WTC11 (cell line): ENCODE measurements around the gene SIAE. TPM values are rescaled to one million over a fixed set of nuclear protein-coding genes. Genes with fewer than 3 reads are reported as not detected.

Source experiments
- ATAC-seq: fragments of 200-7000 bp; cut with Tn5 transposase; 2 replicates; pipeline ENCODE4 v1.10.0; 2021; ENCODE audit warnings: mild to moderate bottlenecking, moderate library complexity
- CTCF ChIA-PET: fragments of 300-600 bp; sonication (Branson Sonifier 250); formaldehyde crosslinking; loops from one replicate; lab custom pipeline; 2021; ENCODE audit warnings: antibody characterized with exemption; lab: Charles Lee
- POLR2A ChIA-PET: fragments of 350-600 bp; sonication (Branson Sonifier 250); formaldehyde crosslinking; loops from one replicate; lab custom pipeline; 2021; ENCODE audit warnings: antibody characterized with exemption; lab: Charles Lee
- DNase-seq: peaks from one replicate; pipeline ENCODE4 v3.0.0; 2021; ENCODE audit warnings: low spot score
- H3K27ac Mint-ChIP-seq: 2 replicates; pipeline ENCODE4 v1.8.0; 2021; ENCODE audit warnings: mixed read lengths
- H3K27me3 Mint-ChIP-seq: 2 replicates; pipeline ENCODE4 v1.8.0; 2021; ENCODE audit warnings: low read depth, mild to moderate bottlenecking, moderate library complexity, mixed read lengths
- H3K36me3 Mint-ChIP-seq: 2 replicates; pipeline ENCODE4 v1.8.0; 2021; ENCODE audit warnings: mixed read lengths
- H3K4me1 Mint-ChIP-seq: 2 replicates; pipeline ENCODE4 v1.8.0; 2022; ENCODE audit warnings: mixed read lengths
- H3K4me3 Mint-ChIP-seq: 2 replicates; pipeline ENCODE4 v1.8.0; 2021; ENCODE audit warnings: mild to moderate bottlenecking, moderate library complexity, mixed read lengths
- H3K9me3 Mint-ChIP-seq: 2 replicates; pipeline ENCODE4 v1.8.0; 2021; ENCODE audit warnings: mixed read lengths
- CBFB ChIP-seq: sonication (generic); formaldehyde crosslinking; IDR thresholded peaks from 2 replicates; pipeline ENCODE4 v1.8.1; 2022; ENCODE audit warnings: mild to moderate bottlenecking, low read depth, missing genetic modification reagents
- CREB1 ChIP-seq: sonication (generic); formaldehyde crosslinking; IDR thresholded peaks from 2 replicates; pipeline ENCODE4 v1.8.0; 2023; ENCODE audit warnings: mild to moderate bottlenecking, missing genetic modification reagents
- FOXK1 ChIP-seq: sonication (generic); formaldehyde crosslinking; IDR thresholded peaks from 2 replicates; pipeline ENCODE4 v1.8.0; 2022; ENCODE audit warnings: mild to moderate bottlenecking, moderate library complexity, missing genetic modification reagents
- IRF2 ChIP-seq: sonication (generic); formaldehyde crosslinking; IDR thresholded peaks from 2 replicates; pipeline ENCODE4 v1.8.0; 2022; ENCODE audit warnings: low read depth, missing genetic modification reagents, borderline replicate concordance
- JAZF1 ChIP-seq: fragments of 250-450 bp; sonication (Bioruptor Pico); IDR thresholded peaks from 2 replicates; pipeline ENCODE4 v1.9.0; 2021; ENCODE audit warnings: moderate library complexity, mild to moderate bottlenecking, inconsistent platforms
- JUN ChIP-seq: sonication (generic); formaldehyde crosslinking; IDR thresholded peaks from 2 replicates; pipeline ENCODE4 v1.8.0; 2023; ENCODE audit warnings: mild to moderate bottlenecking, missing genetic modification reagents
- KAT7 ChIP-seq: sonication (generic); formaldehyde crosslinking; IDR thresholded peaks from 2 replicates; pipeline ENCODE4 v1.8.1; 2023; ENCODE audit warnings: missing genetic modification reagents, mild to moderate bottlenecking, borderline replicate concordance
- MXD4 ChIP-seq: fragments of 250-450 bp; sonication (Bioruptor Pico); IDR thresholded peaks from 2 replicates; pipeline ENCODE4 v1.8.0; 2021; ENCODE audit warnings: mild to moderate bottlenecking, moderate library complexity, borderline replicate concordance
- RORB ChIP-seq: fragments of 250-450 bp; sonication (Bioruptor Pico); IDR thresholded peaks from 2 replicates; pipeline ENCODE4 v1.9.0; 2021; ENCODE audit warnings: mild to moderate bottlenecking
- SMAD3 ChIP-seq: sonication (generic); formaldehyde crosslinking; IDR thresholded peaks from 2 replicates; pipeline ENCODE4 v1.8.0; 2022; ENCODE audit warnings: missing genetic modification reagents, mild to moderate bottlenecking, borderline replicate concordance
- SMAD4 ChIP-seq: sonication (generic); formaldehyde crosslinking; IDR thresholded peaks from 2 replicates; pipeline ENCODE4 v1.8.0; 2022; ENCODE audit warnings: mild to moderate bottlenecking, missing genetic modification reagents
- SOX15 ChIP-seq: fragments of 250-450 bp; sonication (Bioruptor Pico); IDR thresholded peaks from 2 replicates; pipeline ENCODE4 v1.9.0; 2021; ENCODE audit warnings: mild to moderate bottlenecking
- TEAD4 ChIP-seq: sonication (generic); formaldehyde crosslinking; IDR thresholded peaks from 2 replicates; pipeline ENCODE4 v1.8.0; 2022; ENCODE audit warnings: mild to moderate bottlenecking, missing genetic modification reagents
- TP53 ChIP-seq: sonication (generic); formaldehyde crosslinking; IDR thresholded peaks from 2 replicates; pipeline ENCODE4 v1.8.1; 2023; ENCODE audit warnings: mild to moderate bottlenecking, missing genetic modification reagents
- ZNF232 ChIP-seq: sonication (generic); formaldehyde crosslinking; IDR thresholded peaks from 2 replicates; pipeline ENCODE4 v1.8.0; 2022; ENCODE audit warnings: mild to moderate bottlenecking, missing genetic modification reagents
- ZNF423 ChIP-seq: fragments of 250-450 bp; sonication (Bioruptor Pico); IDR thresholded peaks from 2 replicates; pipeline ENCODE4 v2.1.2; 2022; ENCODE audit warnings: mild to moderate bottlenecking, moderate library complexity
- ZSCAN18 ChIP-seq: fragments of 250-450 bp; sonication (Bioruptor Pico); IDR thresholded peaks from 2 replicates; pipeline ENCODE4 v2.1.2; 2022; ENCODE audit warnings: mild to moderate bottlenecking, moderate library complexity
- total RNA-seq: library from RNA; stranded (reverse); gene quantifications from 3 replicates; pipeline ENCODE4 v1.2.3, GENCODE V29; 2021
- TF ChIP-seq, protein P1 (sequence below): fragments of 250-450 bp; sonication (Bioruptor Pico); conservative IDR thresholded peaks from 2 replicates; pipeline ENCODE4 v1.9.0; 2021; ENCODE audit warnings: mild to moderate bottlenecking
- TF ChIP-seq, protein P2 (sequence below): sonication (generic); formaldehyde crosslinking; IDR thresholded peaks from 2 replicates; pipeline ENCODE4 v1.8.1; 2022; ENCODE audit warnings: low read depth, mild to moderate bottlenecking, moderate library complexity, missing genetic modification reagents, borderline replicate concordance
- TF ChIP-seq, protein P3 (sequence below): fragments of 200-600 bp; IDR thresholded peaks from 2 replicates; pipeline ENCODE4 v1.8.0; 2022; ENCODE audit warnings: antibody characterized with exemption
- TF ChIP-seq, protein P4 (sequence below): sonication (generic); formaldehyde crosslinking; IDR thresholded peaks from 2 replicates; pipeline ENCODE4 v1.8.0; 2023; ENCODE audit warnings: missing genetic modification reagents, mild to moderate bottlenecking, borderline replicate concordance

SIAE gene
- total RNA-seq, 1 experiment from 2014 or later = 4.9 TPM

DNA sequence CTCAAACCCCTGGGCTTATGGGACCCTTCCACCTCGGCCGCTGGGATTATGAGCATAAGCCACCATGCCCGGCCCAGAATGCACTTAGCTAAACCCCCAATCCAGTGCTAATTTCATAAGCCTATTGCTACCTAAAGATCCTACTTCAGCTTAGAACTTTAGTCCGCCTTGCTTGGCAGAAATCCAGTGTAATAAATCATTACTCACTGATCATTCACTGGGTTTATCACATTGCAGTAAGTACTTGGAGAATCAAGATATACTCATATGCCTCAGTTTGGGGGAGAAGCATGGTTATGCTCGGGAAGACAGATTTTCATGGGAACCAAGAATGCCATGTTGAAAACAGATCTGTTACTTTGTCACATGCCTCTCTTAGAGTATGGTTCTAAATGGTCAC, 54.7 kb downstream of the SIAE start:
- Mint-ChIP-seq H3K27me3 (peaks cover 14% of the 10 kb centered on the region), H3K27ac (no peak overlapping the region)
- no peak for TF ChIP-seq CREB1 (CRISPR knock-in tag)
- TF ChIP-seq IRF2 (CRISPR knock-in tag) = no peak
- TF ChIP-seq ZNF423 (CRISPR knock-in tag) = no peak
- TF ChIP-seq JUN (CRISPR knock-in tag) = no peak
- TF ChIP-seq FOXK1 (CRISPR knock-in tag) = no peak
- TF ChIP-seq, protein P1, sequence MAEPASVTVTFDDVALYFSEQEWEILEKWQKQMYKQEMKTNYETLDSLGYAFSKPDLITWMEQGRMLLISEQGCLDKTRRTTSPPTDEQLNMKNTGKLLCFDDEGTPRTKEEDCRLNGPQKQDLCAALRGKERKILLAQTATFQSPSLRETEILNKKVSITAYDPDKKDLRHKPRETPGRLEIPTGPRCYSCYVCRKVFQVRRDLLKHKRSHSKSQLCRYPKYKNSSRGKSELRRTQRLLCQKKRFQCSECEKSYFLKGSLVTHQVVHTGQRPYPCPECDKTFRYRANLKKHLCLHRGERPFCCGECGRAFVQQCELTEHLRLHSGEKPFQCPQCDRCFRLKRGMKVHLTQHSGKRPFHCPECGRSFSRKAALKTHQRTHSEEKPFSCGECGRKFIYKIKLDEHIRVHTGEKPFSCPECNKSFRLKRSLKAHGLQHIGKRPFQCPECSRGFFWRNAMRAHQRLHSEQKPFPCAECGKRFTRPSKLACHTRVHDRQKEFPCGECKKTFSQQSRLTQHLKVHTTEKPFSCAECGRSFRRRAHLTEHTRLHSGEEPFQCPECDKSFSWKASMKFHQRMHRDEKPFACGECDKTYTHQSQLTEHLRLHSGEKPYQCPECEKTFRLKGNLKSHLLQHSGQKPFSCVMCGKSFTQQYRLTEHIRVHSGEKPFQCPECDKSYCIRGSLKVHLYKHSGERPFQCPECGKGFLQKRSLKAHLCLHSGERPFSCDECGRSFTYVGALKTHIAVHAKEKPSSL = no peak
- no peak for TF ChIP-seq SMAD3
- TF ChIP-seq CBFB (CRISPR knock-in tag) = no peak
- no peak for TF ChIP-seq TP53 (CRISPR knock-in tag)
- TF ChIP-seq, all 79 proteins: peak for 0
- Mint-ChIP-seq H3K9me3 (no peaks in the 10 kb centered on the region), H3K4me1 (peaks cover 9% of the 10 kb centered on the region), H3K4me3 (no peak overlapping the region), H3K36me3 (no peaks in the 10 kb centered on the region)
- ChIA-PET CTCF (interaction anchor here (1.4 kb wide), 1 partner anchor 82 kb away, joined by 3 read pairs; no protein-coding TSS in a partner anchor), POLR2A (no interaction called here)
- DNase-seq (no peak), ATAC-seq (no peak)

- H3K4me3 Mint-ChIP-seq = no peak overlapping the region
- DNase-seq = peak; percentile 12
- ChIA-PET POLR2A (no interaction called here), CTCF (interaction anchor here (0.5 kb wide), 1 partner anchor 28 kb away, joined by 3 read pairs; no protein-coding TSS in a partner anchor)
- H3K9me3 Mint-ChIP-seq = no peaks in the 10 kb centered on the region
- no peaks in the 10 kb centered on the region for H3K4me1 Mint-ChIP-seq
- H3K36me3 Mint-ChIP-seq = no peaks in the 10 kb centered on the region
- H3K27ac Mint-ChIP-seq = no peak overlapping the region
- ATAC-seq = peak; percentile 41
- no peaks in the 10 kb centered on the region; the same call in 1 of the 2 replicates for H3K27me3 Mint-ChIP-seq
- TF ChIP-seq MXD4 (CRISPR knock-in tag) (no peak), SMAD4 (no peak), TEAD4 (CRISPR knock-in tag) (no peak), CREB1 (CRISPR knock-in tag) (no peak), RORB (CRISPR knock-in tag) (no peak), ZSCAN18 (no peak), KAT7 (CRISPR knock-in tag) (no peak), JAZF1 (no peak), SOX15 (CRISPR knock-in tag) (no peak), ZNF232 (CRISPR knock-in tag) (no peak)
- TF ChIP-seq, protein P2, sequence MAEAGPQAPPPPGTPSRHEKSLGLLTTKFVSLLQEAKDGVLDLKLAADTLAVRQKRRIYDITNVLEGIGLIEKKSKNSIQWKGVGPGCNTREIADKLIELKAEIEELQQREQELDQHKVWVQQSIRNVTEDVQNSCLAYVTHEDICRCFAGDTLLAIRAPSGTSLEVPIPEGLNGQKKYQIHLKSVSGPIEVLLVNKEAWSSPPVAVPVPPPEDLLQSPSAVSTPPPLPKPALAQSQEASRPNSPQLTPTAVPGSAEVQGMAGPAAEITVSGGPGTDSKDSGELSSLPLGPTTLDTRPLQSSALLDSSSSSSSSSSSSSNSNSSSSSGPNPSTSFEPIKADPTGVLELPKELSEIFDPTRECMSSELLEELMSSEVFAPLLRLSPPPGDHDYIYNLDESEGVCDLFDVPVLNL (CRISPR knock-in tag) = no peak
- TF ChIP-seq, protein P1 = no peak
- TF ChIP-seq, protein P3, sequence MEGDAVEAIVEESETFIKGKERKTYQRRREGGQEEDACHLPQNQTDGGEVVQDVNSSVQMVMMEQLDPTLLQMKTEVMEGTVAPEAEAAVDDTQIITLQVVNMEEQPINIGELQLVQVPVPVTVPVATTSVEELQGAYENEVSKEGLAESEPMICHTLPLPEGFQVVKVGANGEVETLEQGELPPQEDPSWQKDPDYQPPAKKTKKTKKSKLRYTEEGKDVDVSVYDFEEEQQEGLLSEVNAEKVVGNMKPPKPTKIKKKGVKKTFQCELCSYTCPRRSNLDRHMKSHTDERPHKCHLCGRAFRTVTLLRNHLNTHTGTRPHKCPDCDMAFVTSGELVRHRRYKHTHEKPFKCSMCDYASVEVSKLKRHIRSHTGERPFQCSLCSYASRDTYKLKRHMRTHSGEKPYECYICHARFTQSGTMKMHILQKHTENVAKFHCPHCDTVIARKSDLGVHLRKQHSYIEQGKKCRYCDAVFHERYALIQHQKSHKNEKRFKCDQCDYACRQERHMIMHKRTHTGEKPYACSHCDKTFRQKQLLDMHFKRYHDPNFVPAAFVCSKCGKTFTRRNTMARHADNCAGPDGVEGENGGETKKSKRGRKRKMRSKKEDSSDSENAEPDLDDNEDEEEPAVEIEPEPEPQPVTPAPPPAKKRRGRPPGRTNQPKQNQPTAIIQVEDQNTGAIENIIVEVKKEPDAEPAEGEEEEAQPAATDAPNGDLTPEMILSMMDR = no peak
- TF ChIP-seq, protein P4, sequence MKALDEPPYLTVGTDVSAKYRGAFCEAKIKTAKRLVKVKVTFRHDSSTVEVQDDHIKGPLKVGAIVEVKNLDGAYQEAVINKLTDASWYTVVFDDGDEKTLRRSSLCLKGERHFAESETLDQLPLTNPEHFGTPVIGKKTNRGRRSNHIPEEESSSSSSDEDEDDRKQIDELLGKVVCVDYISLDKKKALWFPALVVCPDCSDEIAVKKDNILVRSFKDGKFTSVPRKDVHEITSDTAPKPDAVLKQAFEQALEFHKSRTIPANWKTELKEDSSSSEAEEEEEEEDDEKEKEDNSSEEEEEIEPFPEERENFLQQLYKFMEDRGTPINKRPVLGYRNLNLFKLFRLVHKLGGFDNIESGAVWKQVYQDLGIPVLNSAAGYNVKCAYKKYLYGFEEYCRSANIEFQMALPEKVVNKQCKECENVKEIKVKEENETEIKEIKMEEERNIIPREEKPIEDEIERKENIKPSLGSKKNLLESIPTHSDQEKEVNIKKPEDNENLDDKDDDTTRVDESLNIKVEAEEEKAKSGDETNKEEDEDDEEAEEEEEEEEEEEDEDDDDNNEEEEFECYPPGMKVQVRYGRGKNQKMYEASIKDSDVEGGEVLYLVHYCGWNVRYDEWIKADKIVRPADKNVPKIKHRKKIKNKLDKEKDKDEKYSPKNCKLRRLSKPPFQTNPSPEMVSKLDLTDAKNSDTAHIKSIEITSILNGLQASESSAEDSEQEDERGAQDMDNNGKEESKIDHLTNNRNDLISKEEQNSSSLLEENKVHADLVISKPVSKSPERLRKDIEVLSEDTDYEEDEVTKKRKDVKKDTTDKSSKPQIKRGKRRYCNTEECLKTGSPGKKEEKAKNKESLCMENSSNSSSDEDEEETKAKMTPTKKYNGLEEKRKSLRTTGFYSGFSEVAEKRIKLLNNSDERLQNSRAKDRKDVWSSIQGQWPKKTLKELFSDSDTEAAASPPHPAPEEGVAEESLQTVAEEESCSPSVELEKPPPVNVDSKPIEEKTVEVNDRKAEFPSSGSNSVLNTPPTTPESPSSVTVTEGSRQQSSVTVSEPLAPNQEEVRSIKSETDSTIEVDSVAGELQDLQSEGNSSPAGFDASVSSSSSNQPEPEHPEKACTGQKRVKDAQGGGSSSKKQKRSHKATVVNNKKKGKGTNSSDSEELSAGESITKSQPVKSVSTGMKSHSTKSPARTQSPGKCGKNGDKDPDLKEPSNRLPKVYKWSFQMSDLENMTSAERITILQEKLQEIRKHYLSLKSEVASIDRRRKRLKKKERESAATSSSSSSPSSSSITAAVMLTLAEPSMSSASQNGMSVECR (CRISPR knock-in tag) = no peak
Observed at GRCh38 chr11:124612567-124613246, 60.8 kb downstream of the SIAE start.
